Lower lobe of right lung (tissue), 2 donors: ENCODE measurements around the gene SNED1. TPM values are rescaled to one million over a fixed set of nuclear protein-coding genes. Genes with fewer than 3 reads are reported as not detected.

Experiments used
- ATAC-seq, 2 donors: fragments of 200-7000 bp; cut with Tn5 transposase; one replicate each; pipeline ENCODE4 v1.9.1; 2020 to 2022; ENCODE audit warnings: mild to moderate bottlenecking in 2 of 2, moderate library complexity in 2 of 2
- DNase-seq: peaks from one replicate; pipeline ENCODE4 v3.0.0-alpha.2; 2020
- H3K27ac ChIP-seq: fragments of 200-600 bp; one replicate; pipeline ENCODE4 v1.8.0; 2022
- H3K27me3 ChIP-seq: fragments of 200-600 bp; one replicate; pipeline ENCODE4 v1.8.0; 2022; ENCODE audit warnings: low read depth
- H3K36me3 ChIP-seq: fragments of 200-600 bp; one replicate; pipeline ENCODE4 v1.8.0; 2022; ENCODE audit warnings: mild to moderate bottlenecking
- H3K4me1 ChIP-seq: fragments of 200-600 bp; one replicate; pipeline ENCODE4 v1.8.0; 2022
- H3K4me3 ChIP-seq: fragments of 200-600 bp; one replicate; pipeline ENCODE4 v1.8.0; 2022; ENCODE audit warnings: mild to moderate bottlenecking
- H3K9me3 ChIP-seq: fragments of 200-600 bp; one replicate; pipeline ENCODE4 v1.8.0; 2022
- CTCF ChIP-seq: fragments of 200-600 bp; IDR thresholded peaks from one replicate; pipeline ENCODE4 v1.8.0; 2022; ENCODE audit warnings: antibody characterized with exemption, mild to moderate bottlenecking
- intact Hi-C: fragments of 100-400 bp; cut with DNase I; formaldehyde crosslinking; loops from one replicate; pipeline ENCODE4 v1.11.0; 2022
- total RNA-seq: library from RNA; stranded (reverse); fragmentation: NEBNext Ultra II Directional; extraction: Animal tissue kit (Norgen Biotek cat#: 25700); gene quantifications from one replicate; pipeline ENCODE4 v1.2.1, GENCODE V29; 2021
- donor health status: DM: no; HTN: yes; CAD: no; lungs with severe emphysema.

The SNED1 gene
- total RNA-seq, 1 donor from 2014 or later = 36.2 TPM

GRCh38 chr2:241038374-241039180 lies 40.2 kb downstream of the SNED1 start:
- Histone ChIP-seq H3K36me3 (peaks cover 63% of the 10 kb centered on the region), H3K27me3 (no peaks in the 10 kb centered on the region), H3K27ac (no peak overlapping the region), H3K4me3 (no peak overlapping the region), H3K4me1 (peaks cover 15% of the 10 kb centered on the region), H3K9me3 (no peaks in the 10 kb centered on the region)
- no peak for TF ChIP-seq CTCF
- intact Hi-C loops = no loop called here
- no peak for DNase-seq
- ATAC-seq = no peak

GRCh38 chr2:241039416-241039815 lies 41.0 kb downstream of the SNED1 start:
- intact Hi-C loops = no loop called here
- Histone ChIP-seq H3K9me3 (no peaks in the 10 kb centered on the region), H3K4me1 (peaks cover 15% of the 10 kb centered on the region), H3K27ac (no peak overlapping the region), H3K27me3 (no peaks in the 10 kb centered on the region), H3K4me3 (no peak overlapping the region), H3K36me3 (peaks cover 55% of the 10 kb centered on the region)
- DNase-seq (no peak), ATAC-seq (no peak)
- no peak for TF ChIP-seq CTCF

DNA sequence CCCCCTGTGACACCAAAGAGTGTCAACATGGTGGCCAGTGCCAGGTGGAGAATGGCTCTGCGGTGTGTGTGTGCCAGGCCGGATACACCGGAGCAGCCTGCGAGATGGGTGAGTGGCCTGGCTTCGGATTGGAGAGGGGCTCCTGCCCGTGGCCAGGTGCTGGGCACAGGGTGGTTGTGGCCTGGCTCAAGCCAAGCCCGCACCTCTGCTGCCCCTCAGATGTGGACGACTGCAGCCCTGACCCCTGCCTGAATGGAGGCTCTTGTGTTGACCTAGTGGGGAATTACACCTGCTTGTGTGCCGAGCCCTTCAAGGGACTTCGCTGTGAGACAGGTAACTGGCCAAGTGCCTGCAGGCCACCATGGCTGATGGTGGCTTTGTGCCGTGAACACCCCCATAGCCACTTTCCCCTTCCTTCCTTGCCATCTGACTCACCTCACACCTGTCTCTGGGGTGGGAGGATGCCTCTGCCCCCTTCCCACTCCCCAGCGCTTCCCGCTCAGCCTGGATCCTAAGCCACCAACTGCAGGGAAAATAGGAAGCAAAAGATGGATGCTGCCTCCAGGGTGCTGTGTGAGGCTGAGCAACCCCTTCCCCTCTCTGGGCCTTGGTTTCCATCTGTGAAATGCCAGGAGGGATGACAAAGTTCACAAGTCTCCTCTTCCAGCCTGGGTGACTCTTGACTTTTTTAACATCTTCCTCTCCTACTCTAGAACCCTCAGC lies 41.8 kb downstream of the SNED1 start:
- peaks cover 48% of the 10 kb centered on the region for H3K36me3 ChIP-seq
- no peak overlapping the region for H3K27ac ChIP-seq
- ATAC-seq (no peak), DNase-seq (no peak)
- H3K27me3 ChIP-seq = no peaks in the 10 kb centered on the region
- no peak for TF ChIP-seq CTCF
- no peak overlapping the region for H3K4me3 ChIP-seq
- H3K4me1 ChIP-seq = peaks cover 15% of the 10 kb centered on the region
- intact Hi-C loops = no loop called here
- H3K9me3 ChIP-seq = no peaks in the 10 kb centered on the region

- Histone ChIP-seq H3K27me3 (no peaks in the 10 kb centered on the region), H3K4me3 (no peak overlapping the region), H3K36me3 (peaks cover 48% of the 10 kb centered on the region), H3K27ac (no peak overlapping the region), H3K4me1 (peaks cover 8% of the 10 kb centered on the region), H3K9me3 (no peaks in the 10 kb centered on the region)
- TF ChIP-seq CTCF = no peak
- ATAC-seq (no peak), DNase-seq (no peak)
- intact Hi-C loops = no loop called here
Observed at GRCh38 chr2:241041589-241042158, 43.3 kb downstream of the SNED1 start.

DNA sequence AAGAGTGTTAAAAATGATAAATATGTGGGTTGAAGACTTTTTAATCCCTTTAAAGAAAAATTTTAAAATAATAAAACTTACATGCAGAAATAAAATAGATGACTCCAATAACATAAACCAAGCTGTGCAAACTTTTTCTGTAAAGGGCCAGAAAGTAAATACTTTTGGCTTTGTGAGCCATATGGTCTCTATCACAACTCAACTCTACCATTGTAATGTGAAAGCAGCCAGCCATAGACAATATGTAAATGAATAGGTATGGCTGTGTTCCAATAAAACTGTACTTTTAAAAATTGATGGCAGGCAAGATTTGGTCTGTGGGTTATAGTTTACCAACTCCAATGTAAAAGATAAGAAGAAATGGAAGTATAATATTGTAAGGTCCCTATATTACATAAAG lies 45.2 kb downstream of the SNED1 start:
- intact Hi-C loops = no loop called here
- H3K36me3 ChIP-seq = peaks cover 42% of the 10 kb centered on the region

More for the DNA sequence above, 45.2 kb downstream of the SNED1 start:
- no peaks in the 10 kb centered on the region for H3K9me3 ChIP-seq
- no peak for ATAC-seq
- H3K4me3 ChIP-seq = no peak overlapping the region
- TF ChIP-seq CTCF = no peak
- no peaks in the 10 kb centered on the region for H3K4me1 ChIP-seq
- no peaks in the 10 kb centered on the region for H3K27me3 ChIP-seq
- no peak overlapping the region for H3K27ac ChIP-seq
- no peak for DNase-seq
